Testis (tissue), 2 donors: ENCODE data around the gene GALNT5.

Source experiments
- POLR2A ChIP-seq: fragments of 450-650 bp; IDR thresholded peaks from one replicate; pipeline ENCODE4 v1.6.1; 2017; ENCODE audit warnings: antibody characterized with exemption, mild to moderate bottlenecking, moderate library complexity
- TF ChIP-seq, protein P1 (sequence below), 3 experiments: fragments of 450-650 bp in 2 of 3; fragments of 200-600 bp in 1 of 3; sonication (generic) in 1 of 3; IDR thresholded peaks; one replicate each; pipeline ENCODE4 v1.5.1; 2016 to 2019; ENCODE audit warnings: antibody characterized with exemption in 3 of 3, mild to moderate bottlenecking in 2 of 3, moderate library complexity in 1 of 3

DNA sequence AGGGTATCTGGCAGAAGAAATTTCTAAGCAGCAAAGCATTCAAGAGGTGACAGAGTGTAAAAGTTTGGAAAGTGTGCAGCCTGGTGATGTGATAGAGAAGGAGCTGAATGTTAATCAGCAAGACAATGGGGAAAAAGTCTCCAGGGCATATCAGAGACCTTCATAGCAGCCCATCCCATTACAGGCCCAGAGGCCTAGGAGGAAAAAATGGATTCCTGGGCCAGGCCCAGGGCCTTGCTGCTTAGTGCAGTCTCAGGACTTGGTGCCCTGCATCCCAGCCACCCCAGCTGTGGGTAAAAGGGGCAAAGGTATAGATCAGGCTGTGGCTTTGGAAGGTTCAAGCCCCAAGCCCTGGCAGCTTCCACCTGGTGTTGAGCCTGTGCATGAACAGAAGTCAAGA is 104.0 kb downstream of the GALNT5 start:
- TF ChIP-seq, protein P1, sequence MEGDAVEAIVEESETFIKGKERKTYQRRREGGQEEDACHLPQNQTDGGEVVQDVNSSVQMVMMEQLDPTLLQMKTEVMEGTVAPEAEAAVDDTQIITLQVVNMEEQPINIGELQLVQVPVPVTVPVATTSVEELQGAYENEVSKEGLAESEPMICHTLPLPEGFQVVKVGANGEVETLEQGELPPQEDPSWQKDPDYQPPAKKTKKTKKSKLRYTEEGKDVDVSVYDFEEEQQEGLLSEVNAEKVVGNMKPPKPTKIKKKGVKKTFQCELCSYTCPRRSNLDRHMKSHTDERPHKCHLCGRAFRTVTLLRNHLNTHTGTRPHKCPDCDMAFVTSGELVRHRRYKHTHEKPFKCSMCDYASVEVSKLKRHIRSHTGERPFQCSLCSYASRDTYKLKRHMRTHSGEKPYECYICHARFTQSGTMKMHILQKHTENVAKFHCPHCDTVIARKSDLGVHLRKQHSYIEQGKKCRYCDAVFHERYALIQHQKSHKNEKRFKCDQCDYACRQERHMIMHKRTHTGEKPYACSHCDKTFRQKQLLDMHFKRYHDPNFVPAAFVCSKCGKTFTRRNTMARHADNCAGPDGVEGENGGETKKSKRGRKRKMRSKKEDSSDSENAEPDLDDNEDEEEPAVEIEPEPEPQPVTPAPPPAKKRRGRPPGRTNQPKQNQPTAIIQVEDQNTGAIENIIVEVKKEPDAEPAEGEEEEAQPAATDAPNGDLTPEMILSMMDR (IDR thresholded peaks at IDR 0.05), result no peak
- TF ChIP-seq POLR2A, result no peak
